ENCODE data around the gene HSD11B2. TPM values are rescaled to one million over a fixed set of nuclear protein-coding genes. Genes with fewer than 3 reads are reported as not detected.
A peak's percentile ranks its signal among the peaks of the same experiment; 100 is the strongest.

Gene HSD11B2
- total and polyA plus RNA-seq, 3 experiments from 2014 or later: 1.1 to 1.5 TPM; not detected in 1

DNA sequence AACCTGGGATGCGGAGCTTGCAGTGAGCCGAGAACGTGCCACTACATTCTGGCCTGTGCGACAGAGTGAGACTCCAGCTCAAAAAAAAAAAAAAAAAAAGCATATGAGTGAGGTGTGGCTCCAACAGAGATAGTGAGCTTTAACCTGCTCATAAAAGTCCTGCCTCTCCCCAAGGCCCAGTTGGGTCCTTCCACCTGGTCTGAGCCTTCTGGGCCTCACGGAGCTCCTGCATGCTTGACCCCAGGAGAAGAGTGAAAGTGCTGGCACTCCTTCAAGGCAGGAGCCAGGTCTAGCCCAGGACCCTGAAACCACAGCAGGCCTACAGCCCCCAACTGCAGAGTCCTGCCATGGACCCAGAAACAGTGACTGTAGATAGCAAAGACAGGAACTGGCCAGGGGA, 17.7 kb downstream of the HSD11B2 start:
- Mint-ChIP-seq H3K4me1 (peaks cover 5 to 14% (median 7%) of the 10 kb centered on the region in 3 donors), H3K27ac (no peak overlapping the region), H3K27me3 (no peaks in the 10 kb centered on the region), H3K4me3 (no peak overlapping the region), H3K9me3 (no peaks in the 10 kb centered on the region), H3K36me3 (peaks cover 3 to 70% (median 8%) of the 10 kb centered on the region in 3 donors)
- H3K27ac ChIP-seq (ENCODE audit: low read depth, low read length): no peak overlapping the region
- H3K27me3 ChIP-seq (ENCODE audit: insufficient read depth, low read length, poor library complexity, severe bottlenecking): no peaks in the 10 kb centered on the region
- no peak for DNase-seq
- POLR2A ChIA-PET: no interaction called here
- peaks cover 1% of the 10 kb centered on the region for H3K36me3 ChIP-seq (ENCODE audit: insufficient read depth, low read length)
- CTCF ChIA-PET: interaction anchor here (0.8 kb wide), 1 partner anchor 15 kb away, joined by 3 read pairs; no protein-coding TSS in a partner anchor
- no peaks in the 10 kb centered on the region for H3K4me1 ChIP-seq (ENCODE audit: insufficient read depth, low read length)
- H3K9me3 ChIP-seq (ENCODE audit: low read length): no peaks in the 10 kb centered on the region
- no peak overlapping the region for H3K4me3 ChIP-seq (ENCODE audit: low read length)

DNA sequence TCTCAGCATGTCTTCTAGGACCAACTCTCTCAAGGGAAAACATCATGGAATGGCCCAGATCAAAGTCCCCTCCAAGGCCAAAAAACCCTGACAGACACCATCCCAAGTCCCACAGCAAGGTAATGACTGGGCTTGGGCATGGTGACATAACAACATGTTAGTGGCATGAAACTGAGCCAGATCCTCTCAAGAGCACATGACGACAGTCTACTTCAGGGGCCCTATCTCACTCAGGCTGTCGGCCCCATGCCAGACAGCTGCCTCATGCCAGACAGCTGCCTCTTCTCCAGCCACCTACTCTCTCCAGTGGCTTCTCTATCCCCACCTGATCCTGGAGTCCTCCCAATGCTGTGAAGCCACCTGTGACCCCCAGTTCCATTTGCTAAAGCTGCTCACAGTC, 18.4 kb downstream of the HSD11B2 start:
- no peak overlapping the region for H3K4me3 Mint-ChIP-seq
- Histone ChIP-seq H3K9me3 (ENCODE audit: low read length) (no peaks in the 10 kb centered on the region), H3K4me3 (ENCODE audit: low read length) (no peak overlapping the region), H3K36me3 (ENCODE audit: insufficient read depth, low read length) (no peaks in the 10 kb centered on the region), H3K27me3 (ENCODE audit: insufficient read depth, low read length, poor library complexity, severe bottlenecking) (no peaks in the 10 kb centered on the region), H3K27ac (ENCODE audit: low read depth, low read length) (no peak overlapping the region), H3K4me1 (ENCODE audit: insufficient read depth, low read length) (no peaks in the 10 kb centered on the region)
- POLR2A ChIA-PET: no interaction called here
- peak overlapping the region in 3 of 8 donors; percentile 30 to 52 (median 37) for H3K27ac Mint-ChIP-seq
- H3K27me3 Mint-ChIP-seq: no peaks in the 10 kb centered on the region
- H3K4me1 Mint-ChIP-seq: peaks cover 7 to 19% (median 10%) of the 10 kb centered on the region in 3 donors
- H3K9me3 Mint-ChIP-seq: no peaks in the 10 kb centered on the region
- H3K36me3 Mint-ChIP-seq: peaks cover 3 to 73% (median 8%) of the 10 kb centered on the region in 3 donors
- CTCF ChIA-PET: no interaction called here
- no peak for DNase-seq

DNA sequence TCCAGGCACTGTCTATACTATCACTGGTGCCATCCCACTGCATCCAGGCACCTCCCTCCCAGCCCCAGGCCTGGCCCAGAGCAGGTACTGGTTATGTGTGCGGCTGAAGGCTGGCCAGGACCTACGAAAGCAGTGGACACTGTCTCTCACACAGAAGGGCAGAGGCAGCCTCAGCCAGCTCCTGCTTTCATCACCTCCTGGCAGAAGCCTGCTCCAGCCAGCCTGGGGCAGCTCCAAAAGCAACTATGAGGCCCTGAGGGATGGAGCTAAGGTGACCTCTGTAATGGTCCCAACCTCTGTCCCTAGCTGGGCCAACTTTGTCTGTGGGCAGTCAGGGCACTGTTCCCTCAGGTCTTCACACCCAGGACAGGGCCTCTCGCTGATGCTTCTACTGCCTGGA, 18.8 kb downstream of the HSD11B2 start:
- Mint-ChIP-seq H3K4me1 (peaks cover 9 to 22% (median 10%) of the 10 kb centered on the region in 3 donors), H3K4me3 (no peak overlapping the region), H3K36me3 (peaks cover 3 to 73% (median 8%) of the 10 kb centered on the region in 3 donors), H3K9me3 (no peaks in the 10 kb centered on the region), H3K27ac (peak overlapping the region in 2 of 8 donors; percentile 13 to 37), H3K27me3 (no peaks in the 10 kb centered on the region)
- POLR2A ChIA-PET: no interaction called here
- CTCF ChIA-PET: no interaction called here
- DNase-seq: no peak
- Histone ChIP-seq H3K4me3 (ENCODE audit: low read length) (no peak overlapping the region), H3K4me1 (ENCODE audit: insufficient read depth, low read length) (no peaks in the 10 kb centered on the region), H3K36me3 (ENCODE audit: insufficient read depth, low read length) (no peaks in the 10 kb centered on the region), H3K27ac (ENCODE audit: low read depth, low read length) (no peak overlapping the region), H3K9me3 (ENCODE audit: low read length) (no peaks in the 10 kb centered on the region), H3K27me3 (ENCODE audit: insufficient read depth, low read length, poor library complexity, severe bottlenecking) (no peaks in the 10 kb centered on the region)

DNA sequence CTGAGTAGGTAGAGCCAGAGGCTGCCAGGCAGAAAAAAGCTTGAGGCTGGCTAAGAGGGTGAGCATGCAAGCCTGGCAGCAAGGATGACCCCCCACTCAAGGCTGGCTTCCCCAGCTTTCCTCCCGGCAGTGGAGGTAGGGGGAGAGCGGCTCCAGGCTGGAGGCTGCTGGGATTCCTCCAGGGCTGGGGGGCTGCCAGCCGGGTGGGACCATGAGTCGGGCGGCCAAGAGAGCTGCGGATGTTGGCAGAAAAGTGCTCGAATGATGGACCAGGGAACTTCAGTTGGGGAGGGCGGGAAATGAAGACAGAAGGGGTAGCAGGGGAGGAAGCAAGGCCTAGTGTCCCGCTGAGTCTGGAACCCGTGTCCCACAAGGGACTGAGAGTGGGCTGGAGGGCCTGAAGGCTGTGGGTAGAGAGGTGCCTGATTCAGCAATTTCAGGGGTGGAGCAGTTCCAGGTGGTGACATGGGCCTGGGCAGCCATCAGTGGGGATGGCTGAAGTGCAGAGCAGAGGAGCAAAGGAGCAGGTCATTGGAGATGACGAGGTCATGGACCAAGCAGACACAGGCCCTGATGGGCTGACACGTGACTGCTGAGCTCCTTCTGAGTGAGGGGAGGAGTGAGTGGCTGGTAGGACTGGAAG, 20.3 kb downstream of the HSD11B2 start:
- DNase-seq: no peak
- H3K4me3 ChIP-seq (ENCODE audit: low read length): no peak overlapping the region
- H3K27ac Mint-ChIP-seq: peak overlapping the region in 2 of 8 donors; percentile 20 to 94
- H3K27me3 Mint-ChIP-seq: no peaks in the 10 kb centered on the region
- ChIA-PET CTCF (no interaction called here), POLR2A (no interaction called here)
- H3K9me3 ChIP-seq (ENCODE audit: low read length): no peaks in the 10 kb centered on the region
- no peaks in the 10 kb centered on the region for H3K9me3 Mint-ChIP-seq
- H3K4me1 ChIP-seq (ENCODE audit: insufficient read depth, low read length): no peaks in the 10 kb centered on the region
- H3K4me3 Mint-ChIP-seq: no peak overlapping the region
- peaks cover 3 to 67% (median 8%) of the 10 kb centered on the region in 3 donors for H3K36me3 Mint-ChIP-seq
- H3K27me3 ChIP-seq (ENCODE audit: insufficient read depth, low read length, poor library complexity, severe bottlenecking): no peaks in the 10 kb centered on the region
- H3K36me3 ChIP-seq (ENCODE audit: insufficient read depth, low read length): no peaks in the 10 kb centered on the region
- no peak overlapping the region for H3K27ac ChIP-seq (ENCODE audit: low read depth, low read length)
- H3K4me1 Mint-ChIP-seq: peaks cover 13 to 30% (median 14%) of the 10 kb centered on the region in 3 donors

DNA sequence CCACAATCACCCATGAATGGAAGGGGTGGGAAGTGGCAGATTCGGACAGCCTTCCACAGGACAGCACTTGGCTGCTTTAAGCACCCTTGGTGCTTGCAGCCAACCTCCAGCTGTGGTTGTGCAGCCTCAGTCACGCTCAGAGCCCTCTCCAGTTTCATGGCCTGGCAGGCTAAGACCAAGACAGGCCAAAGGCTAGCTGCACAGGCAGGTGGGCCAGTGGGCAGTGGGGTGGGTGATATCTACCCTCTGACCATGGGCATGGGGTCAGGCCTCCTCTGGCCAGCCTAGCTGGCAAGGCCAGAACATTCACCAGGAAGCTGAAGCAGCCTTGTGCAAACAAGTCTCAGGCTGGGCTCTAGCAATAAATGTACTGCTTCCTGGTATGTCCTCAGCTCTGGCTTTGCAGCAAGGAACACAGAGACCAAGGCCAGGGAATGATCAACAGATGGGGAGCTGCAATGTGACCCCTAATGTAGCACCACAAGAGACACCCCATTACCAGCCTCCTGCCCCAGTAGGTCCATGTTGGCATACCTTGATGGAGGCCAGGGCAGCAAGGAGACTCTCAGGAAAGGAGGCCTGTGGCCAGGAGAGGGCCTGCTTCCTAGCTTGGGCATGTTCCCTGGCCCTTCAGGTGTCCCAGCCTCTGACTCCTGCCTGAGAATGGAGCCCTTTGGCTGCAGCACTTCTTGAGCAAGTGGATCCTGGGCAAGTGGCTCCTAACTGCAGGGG, 20.9 kb downstream of the HSD11B2 start:
- Mint-ChIP-seq H3K27me3 (no peaks in the 10 kb centered on the region), H3K4me3 (no peak overlapping the region), H3K9me3 (no peaks in the 10 kb centered on the region), H3K4me1 (peaks cover 14 to 36% (median 15%) of the 10 kb centered on the region in 3 donors), H3K36me3 (peaks cover 3 to 67% (median 8%) of the 10 kb centered on the region in 3 donors), H3K27ac (no peak overlapping the region)
- no peaks in the 10 kb centered on the region for H3K27me3 ChIP-seq (ENCODE audit: insufficient read depth, low read length, poor library complexity, severe bottlenecking)
- ChIA-PET CTCF (interaction anchor here (1.3 kb wide), 1 partner anchor 69 kb away, joined by 3 read pairs; no protein-coding TSS in a partner anchor), POLR2A (interaction anchor here (0.6 kb wide), 1 partner anchor 325 kb away, joined by 7 read pairs; no protein-coding TSS in a partner anchor)
- no peaks in the 10 kb centered on the region for H3K4me1 ChIP-seq (ENCODE audit: insufficient read depth, low read length)
- H3K27ac ChIP-seq (ENCODE audit: low read depth, low read length): no peak overlapping the region
- H3K9me3 ChIP-seq (ENCODE audit: low read length): no peaks in the 10 kb centered on the region
- no peaks in the 10 kb centered on the region for H3K36me3 ChIP-seq (ENCODE audit: insufficient read depth, low read length)
- no peak for DNase-seq
- no peak overlapping the region for H3K4me3 ChIP-seq (ENCODE audit: low read length)

DNA sequence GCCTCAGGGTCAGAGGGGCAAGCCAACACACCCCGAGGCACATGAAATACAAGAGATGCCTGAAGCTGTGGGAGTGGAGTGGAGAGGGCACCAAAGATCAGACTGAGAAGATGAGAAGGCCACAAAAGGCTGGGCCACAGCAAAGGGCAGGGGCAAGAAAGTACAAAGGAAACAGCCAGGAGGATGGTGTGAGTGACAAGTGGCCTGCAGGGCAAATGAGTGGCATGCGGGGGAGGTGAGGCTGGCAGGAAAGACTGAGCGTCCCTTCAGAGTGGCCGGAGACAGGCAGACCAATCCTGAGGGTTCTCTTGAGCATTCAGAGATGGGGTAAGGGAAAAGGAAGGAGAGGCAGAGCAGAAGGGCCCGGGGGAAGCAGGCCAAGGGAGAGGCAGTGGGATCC, 23.2 kb downstream of the HSD11B2 start:
- no peak overlapping the region for H3K4me3 ChIP-seq (ENCODE audit: low read length)
- peaks cover 22 to 47% (median 23%) of the 10 kb centered on the region in 3 donors for H3K4me1 Mint-ChIP-seq
- no peaks in the 10 kb centered on the region for H3K27me3 ChIP-seq (ENCODE audit: insufficient read depth, low read length, poor library complexity, severe bottlenecking)
- H3K27me3 Mint-ChIP-seq: no peaks in the 10 kb centered on the region
- H3K9me3 Mint-ChIP-seq: no peaks in the 10 kb centered on the region
- no peak for DNase-seq
- CTCF ChIA-PET: no interaction called here
- no peaks in the 10 kb centered on the region for H3K9me3 ChIP-seq (ENCODE audit: low read length)
- peak overlapping the region in 1 of 7 donors; percentile 68 for H3K4me3 Mint-ChIP-seq
- H3K27ac Mint-ChIP-seq: peak overlapping the region in 5 of 8 donors; percentile 28 to 85 (median 55)
- H3K36me3 ChIP-seq (ENCODE audit: insufficient read depth, low read length): no peaks in the 10 kb centered on the region
- POLR2A ChIA-PET: no interaction called here
- H3K4me1 ChIP-seq (ENCODE audit: insufficient read depth, low read length): no peaks in the 10 kb centered on the region
- no peak overlapping the region for H3K27ac ChIP-seq (ENCODE audit: low read depth, low read length)
- H3K36me3 Mint-ChIP-seq: peaks cover 3 to 64% (median 8%) of the 10 kb centered on the region in 3 donors

DNA sequence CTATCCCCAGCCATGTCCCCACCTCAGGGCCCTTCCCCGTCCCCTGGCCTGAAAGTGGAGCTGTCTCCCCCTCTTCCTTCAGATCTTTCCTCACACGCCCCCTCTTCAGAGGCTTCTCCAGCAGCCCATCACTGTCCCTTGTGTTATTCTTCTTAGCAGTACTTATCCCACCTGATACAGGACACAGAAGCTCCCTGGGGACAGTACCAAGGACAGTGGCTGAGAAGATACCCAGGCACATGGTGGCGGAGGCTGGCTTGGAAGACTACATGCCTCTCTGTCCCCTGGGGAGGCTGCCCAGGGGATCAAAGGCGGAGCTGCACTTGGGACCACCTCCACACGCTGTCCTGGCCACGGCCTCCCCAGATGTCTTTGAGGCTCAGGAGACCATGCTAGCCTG, 23.9 kb downstream of the HSD11B2 start:
- Mint-ChIP-seq H3K27me3 (no peaks in the 10 kb centered on the region), H3K36me3 (peaks cover 3 to 57% (median 6%) of the 10 kb centered on the region in 3 donors), H3K4me3 (no peak overlapping the region), H3K9me3 (no peaks in the 10 kb centered on the region), H3K27ac (peak overlapping the region in 4 of 8 donors; percentile 63 to 73 (median 70)), H3K4me1 (peaks cover 18 to 42% (median 23%) of the 10 kb centered on the region in 3 donors)
- no peak for DNase-seq
- no peak overlapping the region for H3K4me3 ChIP-seq (ENCODE audit: low read length)
- no peaks in the 10 kb centered on the region for H3K9me3 ChIP-seq (ENCODE audit: low read length)
- no peak overlapping the region for H3K27ac ChIP-seq (ENCODE audit: low read depth, low read length)
- CTCF ChIA-PET: no interaction called here
- no peaks in the 10 kb centered on the region for H3K27me3 ChIP-seq (ENCODE audit: insufficient read depth, low read length, poor library complexity, severe bottlenecking)
- H3K36me3 ChIP-seq (ENCODE audit: insufficient read depth, low read length): no peaks in the 10 kb centered on the region
- H3K4me1 ChIP-seq (ENCODE audit: insufficient read depth, low read length): no peaks in the 10 kb centered on the region
- POLR2A ChIA-PET: interaction anchor here (0.5 kb wide), 1 partner anchor 828 kb away, joined by 3 read pairs; no protein-coding TSS in a partner anchor
